Osteoblast (primary cell): ENCODE measurements around the gene CALHM6. TPM values are rescaled to one million over a fixed set of nuclear protein-coding genes. Genes with fewer than 3 reads are reported as not detected.

Experiments used
- DNase-seq: peaks from one replicate; pipeline ENCODE4 v3.0.0; 2011; ENCODE audit warnings: low spot score, mixed read lengths; ENCODE audit not compliant: insufficient read length; ENCODE audit errors: missing footprints
- H2AFZ ChIP-seq: 2 replicates; pipeline ENCODE4 v1.6.0; 2011; ENCODE audit warnings: mild to moderate bottlenecking, low read length
- H3K27ac ChIP-seq: 2 replicates; pipeline ENCODE4 v1.5.1; 2011; ENCODE audit warnings: mild to moderate bottlenecking, low read depth, low read length, moderate library complexity
- H3K27me3 ChIP-seq: 2 replicates; pipeline ENCODE4 v1.6.0; 2012; ENCODE audit warnings: mild to moderate bottlenecking, control low read depth, inconsistent platforms, low read length, moderate library complexity; ENCODE audit not compliant: insufficient read depth
- H3K36me3 ChIP-seq: 2 replicates; pipeline ENCODE4 v1.5.1; 2011; ENCODE audit warnings: mild to moderate bottlenecking, low read length, control low read depth, moderate library complexity; ENCODE audit not compliant: insufficient read depth
- H3K4me1 ChIP-seq: 2 replicates; pipeline ENCODE4 v1.5.1; 2011; ENCODE audit warnings: mild to moderate bottlenecking, low read length, control low read depth, moderate library complexity; ENCODE audit not compliant: insufficient read depth
- H3K4me2 ChIP-seq: 2 replicates; pipeline ENCODE4 v1.6.0; 2011; ENCODE audit warnings: mild to moderate bottlenecking, low read length; ENCODE audit not compliant: insufficient read depth
- H3K4me3 ChIP-seq: fragments of 200-600 bp; sonication (generic); 3 replicates; pipeline ENCODE4 v1.5.1; 2012; ENCODE audit warnings: mild to moderate bottlenecking, low read length, inconsistent platforms; ENCODE audit not compliant: insufficient read depth
- H3K79me2 ChIP-seq: 2 replicates; pipeline ENCODE4 v1.6.0; 2012; ENCODE audit warnings: mild to moderate bottlenecking, low read length, control low read depth, inconsistent platforms; ENCODE audit not compliant: insufficient read depth
- H3K9me3 ChIP-seq: 2 replicates; pipeline ENCODE4 v1.5.1; 2011; ENCODE audit warnings: low read depth, low read length, control low read depth
- H4K20me1 ChIP-seq: 2 replicates; pipeline ENCODE4 v1.6.0; 2012; ENCODE audit warnings: mild to moderate bottlenecking, low read length, control low read depth; ENCODE audit not compliant: insufficient read depth
- total RNA-seq: library from RNA; depleted of rRNA; stranded (reverse); fragments of >200 nt; gene quantifications from 2 replicates; pipeline ENCODE4 v1.2.3, GENCODE V29; 2012
- TF ChIP-seq, protein P1 (sequence below): IDR thresholded peaks from 2 replicates; pipeline ENCODE4 v1.5.1; 2011; ENCODE audit warnings: mild to moderate bottlenecking, low read depth, low read length, moderate library complexity; ENCODE audit errors: extremely low read depth

CALHM6 gene
- total RNA-seq, 1 donor = 0.72 TPM

DNA sequence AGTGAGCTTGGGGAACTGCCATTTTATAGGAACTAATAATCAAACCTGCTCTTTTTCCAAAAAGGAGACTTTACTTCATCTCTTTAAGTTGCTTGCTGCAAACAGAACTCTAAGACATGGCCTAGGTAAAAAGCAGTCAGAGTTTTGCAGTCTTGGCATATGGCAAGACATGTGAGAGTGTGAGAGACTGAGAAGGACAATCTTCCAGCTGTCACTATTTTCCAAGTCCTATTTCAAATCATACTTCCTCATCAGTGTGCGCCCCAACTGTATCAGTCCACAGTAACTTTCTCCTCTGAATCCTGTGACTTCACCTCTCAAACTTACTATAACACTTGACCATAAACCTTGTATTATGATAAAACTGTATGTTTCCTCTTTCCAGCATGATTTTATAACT, 10.4 kb downstream of the CALHM6 start:
- no peak for DNase-seq
- Histone ChIP-seq H4K20me1 (no peaks in the 10 kb centered on the region), H3K36me3 (no peaks in the 10 kb centered on the region), H3K9me3 (no peaks in the 10 kb centered on the region), H3K27ac (no peak overlapping the region), H3K4me2 (no peak overlapping the region), H3K27me3 (no peaks in the 10 kb centered on the region), H3K79me2 (no peaks in the 10 kb centered on the region), H2AFZ (no peak overlapping the region), H3K4me1 (no peaks in the 10 kb centered on the region), H3K4me3 (no peak overlapping the region)
- TF ChIP-seq, protein P1, sequence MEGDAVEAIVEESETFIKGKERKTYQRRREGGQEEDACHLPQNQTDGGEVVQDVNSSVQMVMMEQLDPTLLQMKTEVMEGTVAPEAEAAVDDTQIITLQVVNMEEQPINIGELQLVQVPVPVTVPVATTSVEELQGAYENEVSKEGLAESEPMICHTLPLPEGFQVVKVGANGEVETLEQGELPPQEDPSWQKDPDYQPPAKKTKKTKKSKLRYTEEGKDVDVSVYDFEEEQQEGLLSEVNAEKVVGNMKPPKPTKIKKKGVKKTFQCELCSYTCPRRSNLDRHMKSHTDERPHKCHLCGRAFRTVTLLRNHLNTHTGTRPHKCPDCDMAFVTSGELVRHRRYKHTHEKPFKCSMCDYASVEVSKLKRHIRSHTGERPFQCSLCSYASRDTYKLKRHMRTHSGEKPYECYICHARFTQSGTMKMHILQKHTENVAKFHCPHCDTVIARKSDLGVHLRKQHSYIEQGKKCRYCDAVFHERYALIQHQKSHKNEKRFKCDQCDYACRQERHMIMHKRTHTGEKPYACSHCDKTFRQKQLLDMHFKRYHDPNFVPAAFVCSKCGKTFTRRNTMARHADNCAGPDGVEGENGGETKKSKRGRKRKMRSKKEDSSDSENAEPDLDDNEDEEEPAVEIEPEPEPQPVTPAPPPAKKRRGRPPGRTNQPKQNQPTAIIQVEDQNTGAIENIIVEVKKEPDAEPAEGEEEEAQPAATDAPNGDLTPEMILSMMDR = no peak

GRCh38 chr6:116472706-116473105, 11.5 kb downstream of the CALHM6 start:
- no peak for DNase-seq
- Histone ChIP-seq H3K4me1 (no peaks in the 10 kb centered on the region), H3K36me3 (no peaks in the 10 kb centered on the region), H4K20me1 (no peaks in the 10 kb centered on the region), H3K27me3 (no peaks in the 10 kb centered on the region), H3K4me3 (no peak overlapping the region), H3K27ac (no peak overlapping the region), H3K4me2 (no peak overlapping the region), H3K9me3 (no peaks in the 10 kb centered on the region), H3K79me2 (no peaks in the 10 kb centered on the region), H2AFZ (no peak overlapping the region)
- TF ChIP-seq, protein P1 = no peak

DNA sequence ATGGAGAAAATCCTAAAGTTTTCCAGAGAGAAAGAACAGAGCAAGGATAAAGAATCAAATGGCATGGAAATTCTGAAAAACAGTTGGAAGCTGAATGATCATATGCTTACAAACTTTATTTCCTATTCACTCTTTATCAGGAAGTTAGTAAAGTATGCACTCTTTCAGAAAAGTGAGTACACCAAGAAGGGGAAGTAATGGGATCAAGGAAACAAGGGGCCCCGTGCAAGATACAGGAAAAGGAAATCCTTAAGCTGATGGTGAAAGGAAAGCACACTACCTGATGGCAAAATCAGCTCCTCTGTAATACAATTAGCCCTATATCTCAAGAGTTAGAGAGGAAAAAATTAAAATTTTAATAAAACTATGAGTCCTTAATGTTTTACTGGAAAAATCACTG, 14.0 kb downstream of the CALHM6 start:
- Histone ChIP-seq H3K27ac (no peak overlapping the region), H3K4me3 (no peak overlapping the region), H2AFZ (no peak overlapping the region), H3K79me2 (no peaks in the 10 kb centered on the region), H3K4me2 (no peak overlapping the region), H3K4me1 (no peaks in the 10 kb centered on the region), H3K9me3 (no peaks in the 10 kb centered on the region), H4K20me1 (no peaks in the 10 kb centered on the region), H3K27me3 (no peaks in the 10 kb centered on the region), H3K36me3 (no peaks in the 10 kb centered on the region)
- no peak for DNase-seq
- TF ChIP-seq, protein P1 = no peak

DNA sequence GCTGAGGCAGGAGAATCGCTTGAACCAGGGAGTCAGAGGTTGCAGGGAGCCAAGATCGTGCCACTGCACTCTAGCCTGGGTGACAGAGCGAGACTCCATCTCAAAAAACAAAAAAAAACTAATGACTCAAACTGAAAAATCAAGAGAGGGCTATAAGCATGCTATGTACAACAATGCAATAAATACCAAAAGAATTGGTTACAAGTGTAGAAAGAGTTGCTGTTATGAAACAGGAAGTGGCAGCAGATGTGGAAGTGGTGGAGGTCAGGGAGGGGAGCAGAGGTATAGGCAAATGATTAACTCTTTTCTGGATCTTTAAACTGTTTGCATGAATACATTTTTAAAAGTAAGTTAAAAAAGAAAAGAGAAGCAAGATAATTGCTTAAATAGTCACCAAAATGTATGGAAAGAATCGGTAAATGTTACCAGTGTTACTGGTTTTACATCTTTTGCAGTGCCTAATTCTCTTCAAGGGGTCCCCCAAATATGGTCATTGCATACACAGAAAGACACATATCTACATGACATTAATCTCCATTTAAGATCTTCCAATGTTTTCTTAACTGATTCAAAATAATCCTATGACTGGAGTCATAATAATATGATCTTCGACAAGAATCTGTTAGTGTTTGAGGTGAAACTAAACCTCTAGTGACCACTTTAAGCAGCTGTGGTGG, 15.0 kb downstream of the CALHM6 start:
- no peak for DNase-seq
- Histone ChIP-seq H4K20me1 (no peaks in the 10 kb centered on the region), H3K36me3 (no peaks in the 10 kb centered on the region), H3K9me3 (no peaks in the 10 kb centered on the region), H3K4me2 (no peak overlapping the region), H2AFZ (peak overlapping the region; percentile 41), H3K4me3 (no peak overlapping the region), H3K4me1 (no peaks in the 10 kb centered on the region), H3K27me3 (no peaks in the 10 kb centered on the region), H3K79me2 (no peaks in the 10 kb centered on the region), H3K27ac (no peak overlapping the region)
- TF ChIP-seq, protein P1 = no peak
